Measurements from ENCODE around the gene TARS2.

GRCh38 chr1:150552911-150553289, 65.7 kb downstream of the TARS2 start:
- TF ChIP-seq POLR2A (IDR thresholded peaks at IDR 0.05) (no peak), CTCF (IDR thresholded peaks at IDR 0.05) (no peak)

All from uterus (tissue), 2 donors.